Upper lobe of left lung (tissue), 6 donors: ENCODE measurements around the gene LHX5. TPM values are rescaled to one million over a fixed set of nuclear protein-coding genes. Genes with fewer than 3 reads are reported as not detected.

Experiments
- ATAC-seq, 2 donors: fragments of 200-7000 bp; cut with Tn5 transposase; one replicate each; pipeline ENCODE4 v1.9.1; 2022; ENCODE audit warnings: mild to moderate bottlenecking in 2 of 2, moderate library complexity in 2 of 2; ENCODE audit not compliant: low FRiP score in 2 of 2
- DNase-seq, 2 donors: peaks; one replicate each; pipeline ENCODE4 v3.0.0-alpha.2; 2019 to 2020
- H3K27ac ChIP-seq, 4 donors: fragments of 200-600 bp; sonication (generic); one replicate each; pipeline ENCODE4 v1.5.1; 2016 to 2019
- H3K27me3 ChIP-seq, 4 donors: fragments of 200-600 bp; sonication (generic); one replicate each; pipeline ENCODE4 v1.5.1; 2017 to 2019
- H3K36me3 ChIP-seq, 4 donors: fragments of 200-600 bp; sonication (generic); one replicate each; pipeline ENCODE4 v1.5.1; 2016 to 2019
- H3K4me1 ChIP-seq, 4 donors: fragments of 200-600 bp; sonication (generic); one replicate each; pipeline ENCODE4 v1.5.1; 2018 to 2019
- H3K4me3 ChIP-seq, 4 donors: fragments of 200-600 bp; sonication (generic); one replicate each; pipeline ENCODE4 v1.5.1; 2017 to 2019; ENCODE audit warnings: mild to moderate bottlenecking in 2 of 4, moderate library complexity in 1 of 4
- H3K9me3 ChIP-seq, 4 donors: fragments of 200-600 bp; sonication (generic); one replicate each; pipeline ENCODE4 v1.5.1; 2018 to 2019
- CTCF ChIP-seq, 6 experiments: fragments of 450-650 bp in 4 of 6; fragments of 200-600 bp in 2 of 6; sonication (generic) in 2 of 6; IDR thresholded peaks; one replicate each; pipeline ENCODE4 v1.5.1; 2016 to 2019; ENCODE audit warnings: antibody characterized with exemption in 6 of 6
- EP300 ChIP-seq, 4 donors: sonication (generic); formaldehyde crosslinking; IDR thresholded peaks; one replicate each; pipeline ENCODE4 v1.5.1; 2017; ENCODE audit warnings: antibody characterized with exemption in 4 of 4, control low read depth in 2 of 4
- POLR2A ChIP-seq, 4 donors: fragments of 450-650 bp; IDR thresholded peaks; one replicate each; pipeline ENCODE4 v1.5.1; 2016 to 2017; ENCODE audit warnings: antibody characterized with exemption in 4 of 4, mild to moderate bottlenecking in 2 of 4
- POLR2AphosphoS5 ChIP-seq, 2 donors: sonication (generic); formaldehyde crosslinking; IDR thresholded peaks; one replicate each; pipeline ENCODE4 v1.5.1; 2017; ENCODE audit warnings: antibody characterized with exemption in 2 of 2
- WGBS, 2 donors: methylation state at CpG; one replicate each; pipeline ENCODE4 v1.1.5; 2017 to 2018; 5-methylcytosine and 5-hydroxymethylcytosine counted together
- total RNA-seq, 6 donors: library from RNA; depleted of rRNA in 4 of 6; stranded (reverse); fragments of >200 nt in 4 of 6; gene quantifications; one replicate each; pipeline versions ENCODE4 v1.1.0 to v1.2.1, GENCODE V29; 2016 to 2021
- donor health status: DM: no; HTN: no; CAD: no; lungs with moderate emphysema.
- donor health status: DM: no; HTN: yes; CAD: no; lungs with severe emphysema.

LHX5 gene
- total RNA-seq, 6 donors from 2014 or later, result not detected

GRCh38 chr12:113416091-113416754 lies 55.4 kb downstream of the LHX5 start:
- ATAC-seq (peak; percentile 34 to 59), DNase-seq (peak in 1 of 2 donors; percentile 63)
- Histone ChIP-seq H3K27me3 (no peaks in the 10 kb centered on the region), H3K36me3 (no peaks in the 10 kb centered on the region), H3K27ac (peak overlapping the region in 3 of 4 donors; percentile 5 to 69 (median 14)), H3K9me3 (no peaks in the 10 kb centered on the region), H3K4me3 (no peak overlapping the region), H3K4me1 (no peaks in the 10 kb centered on the region)
- TF ChIP-seq EP300 (IDR thresholded peaks at IDR 0.05) (no peak), POLR2AphosphoS5 (IDR thresholded peaks at IDR 0.05) (peak in 1 of 2 donors; percentile 11), POLR2A (IDR thresholded peaks at IDR 0.05) (no peak)
- WGBS, 2 donors, result 42 to 52% methylated on average over 6 of the region's 6 CpGs

GRCh38 chr12:113414519-113415038 lies 57.1 kb downstream of the LHX5 start:
- TF ChIP-seq CTCF (IDR thresholded peaks at IDR 0.05), result no peak
- no peak for ATAC-seq
- WGBS, 2 donors, result 83 to 87% methylated on average over 7 to 9 of the region's 9 CpGs
- H3K36me3 ChIP-seq, result no peaks in the 10 kb centered on the region
- no peaks in the 10 kb centered on the region for H3K4me1 ChIP-seq
- H3K27me3 ChIP-seq, result no peaks in the 10 kb centered on the region
- no peaks in the 10 kb centered on the region for H3K9me3 ChIP-seq
- H3K27ac ChIP-seq, result no peak overlapping the region
- DNase-seq, result no peak
- no peak overlapping the region for H3K4me3 ChIP-seq

- DNase-seq (peak in 1 of 2 donors; percentile 41), ATAC-seq (no peak)
- no peaks in the 10 kb centered on the region for H3K4me1 ChIP-seq
- no peak for TF ChIP-seq POLR2AphosphoS5 (IDR thresholded peaks at IDR 0.05)
- no peaks in the 10 kb centered on the region for H3K9me3 ChIP-seq
- no peaks in the 10 kb centered on the region for H3K27me3 ChIP-seq
- H3K4me3 ChIP-seq, result no peak overlapping the region
- H3K27ac ChIP-seq, result no peak overlapping the region
- no peaks in the 10 kb centered on the region for H3K36me3 ChIP-seq
- WGBS, 2 donors, result 54 to 57% methylated on average over 9 to 10 of the region's 11 CpGs
These were observed 58.2 kb downstream of the LHX5 start for GRCh38 chr12:113413488-113413939.

Other genes with a start within 250 kb of the LHX5 start
- gene SLC8B1, start 136.8 kb downstream of the LHX5 start, total RNA-seq, result 100 to 1,000 TPM in 1 of 6 donors, 10 to 100 TPM in 5; 35.9 to 189 (median 44.5) TPM
- gene PLBD2, start 113.3 kb downstream of the LHX5 start, total RNA-seq, result 10 to 100 TPM; 19.5 to 60.0 (median 46.4) TPM
- 1 to 10 TPM in 5 of 6 donors, under 1 TPM in 1; 1.00 to 4.0 (median 2.4) TPM for gene SDS, start 68.0 kb downstream of the LHX5 start, total RNA-seq
- gene SDSL, start 49.5 kb downstream of the LHX5 start, total RNA-seq, result 10 to 100 TPM in 3 of 6 donors, 1 to 10 TPM in 3; 1.1 to 26.9 (median 9.1) TPM